ENCODE data around the gene HACD2. TPM values are rescaled to one million over a fixed set of nuclear protein-coding genes. Genes with fewer than 3 reads are reported as not detected.

HACD2 gene
- total RNA-seq, 1 donor from 2014 or later: 34.3 TPM

- Histone ChIP-seq H3K79me2 (ENCODE audit: insufficient read depth, low read length) (no peaks in the 10 kb centered on the region), H4K20me1 (ENCODE audit: insufficient read depth, low read length) (peaks cover 5% of the 10 kb centered on the region), H3K36me3 (ENCODE audit: insufficient read depth, low read length) (no peaks in the 10 kb centered on the region), H3K4me2 (ENCODE audit: low read length) (peak overlapping the region; percentile 87), H3K27me3 (ENCODE audit: insufficient read depth, low read length) (peaks cover 59% of the 10 kb centered on the region), H3K9me3 (ENCODE audit: insufficient read depth, low read depth, low read length) (no peaks in the 10 kb centered on the region), H3K4me1 (ENCODE audit: insufficient read depth, low read length) (no peaks in the 10 kb centered on the region), H3K4me3 (ENCODE audit: insufficient read depth, low read depth, low read length) (peak overlapping the region; percentile 50), H3K9ac (ENCODE audit: low read length) (peak overlapping the region; percentile 18), H3K27ac (ENCODE audit: low read depth, low read length) (no peak overlapping the region), H2AFZ (ENCODE audit: low read depth, low read length) (peak overlapping the region; percentile 59)
- TF ChIP-seq EZH2 (IDR thresholded peaks at IDR 0.05; ENCODE audit: insufficient read depth, low read length): peak; percentile 37
- TF ChIP-seq CTCF (IDR thresholded peaks at IDR 0.05; ENCODE audit: insufficient read depth, low read depth, low read length): no peak
- Mint-ChIP-seq H3K36me3 (ENCODE audit: low read depth, unreplicated experiment) (no peaks in the 10 kb centered on the region), H3K27ac (ENCODE audit: unreplicated experiment) (no peak overlapping the region), H3K27me3 (ENCODE audit: low read depth, unreplicated experiment) (peaks cover 58% of the 10 kb centered on the region), H3K9me3 (ENCODE audit: unreplicated experiment) (peaks cover 3% of the 10 kb centered on the region), H3K4me3 (ENCODE audit: unreplicated experiment) (peak overlapping the region; percentile 73), H3K4me1 (ENCODE audit: low read depth, unreplicated experiment) (no peaks in the 10 kb centered on the region)
- FAIRE-seq (no peak), DNase-seq (ENCODE audit: low read depth) (no peak)
Observed at GRCh38 chr3:123449102-123449996, 135.5 kb downstream of the HACD2 start.

- Histone ChIP-seq H3K27ac (ENCODE audit: low read depth, low read length) (no peak within 1 kb of the TSS), H3K9me3 (ENCODE audit: insufficient read depth, low read depth, low read length) (no peaks in the 10 kb centered on the region), H3K9ac (ENCODE audit: low read length) (peak within 1 kb of the TSS; percentile 18), H2AFZ (ENCODE audit: low read depth, low read length) (peak within 1 kb of the TSS; percentile 59), H3K4me1 (ENCODE audit: insufficient read depth, low read length) (no peaks in the 10 kb centered on the region), H3K4me3 (ENCODE audit: insufficient read depth, low read depth, low read length) (peak within 1 kb of the TSS; percentile 50), H3K79me2 (ENCODE audit: insufficient read depth, low read length) (no peaks in the 10 kb centered on the region), H4K20me1 (ENCODE audit: insufficient read depth, low read length) (peaks cover 5% of the 10 kb centered on the region), H3K36me3 (ENCODE audit: insufficient read depth, low read length) (no peaks in the 10 kb centered on the region), H3K27me3 (ENCODE audit: insufficient read depth, low read length) (peaks cover 65% of the 10 kb centered on the region), H3K4me2 (ENCODE audit: low read length) (peak within 1 kb of the TSS; percentile 87)
- H3K36me3 Mint-ChIP-seq (ENCODE audit: low read depth, unreplicated experiment): no peaks in the 10 kb centered on the region
- FAIRE-seq (no peak), DNase-seq (ENCODE audit: low read depth) (no peak)
- H3K27ac Mint-ChIP-seq (ENCODE audit: unreplicated experiment): no peak within 1 kb of the TSS
- H3K27me3 Mint-ChIP-seq (ENCODE audit: low read depth, unreplicated experiment): peaks cover 60% of the 10 kb centered on the region
- H3K4me3 Mint-ChIP-seq (ENCODE audit: unreplicated experiment): peak within 1 kb of the TSS; percentile 73
- TF ChIP-seq EZH2 (IDR thresholded peaks at IDR 0.05; ENCODE audit: insufficient read depth, low read length) (peak; percentile 98), CTCF (IDR thresholded peaks at IDR 0.05; ENCODE audit: insufficient read depth, low read depth, low read length) (no peak)
- H3K4me1 Mint-ChIP-seq (ENCODE audit: low read depth, unreplicated experiment): no peaks in the 10 kb centered on the region
- peaks cover 3% of the 10 kb centered on the region for H3K9me3 Mint-ChIP-seq (ENCODE audit: unreplicated experiment)
Observed at GRCh38 chr3:123448536-123449101, 136.2 kb downstream of the HACD2 start, which contains the start of gene ADCY5. ADCY5 (minus strand) TSS chr3:123449090; CDS start chr3:123448545, 545 bp downstream.
